Measurements from ENCODE around the gene BTG3.

BTG3 gene

DNA sequence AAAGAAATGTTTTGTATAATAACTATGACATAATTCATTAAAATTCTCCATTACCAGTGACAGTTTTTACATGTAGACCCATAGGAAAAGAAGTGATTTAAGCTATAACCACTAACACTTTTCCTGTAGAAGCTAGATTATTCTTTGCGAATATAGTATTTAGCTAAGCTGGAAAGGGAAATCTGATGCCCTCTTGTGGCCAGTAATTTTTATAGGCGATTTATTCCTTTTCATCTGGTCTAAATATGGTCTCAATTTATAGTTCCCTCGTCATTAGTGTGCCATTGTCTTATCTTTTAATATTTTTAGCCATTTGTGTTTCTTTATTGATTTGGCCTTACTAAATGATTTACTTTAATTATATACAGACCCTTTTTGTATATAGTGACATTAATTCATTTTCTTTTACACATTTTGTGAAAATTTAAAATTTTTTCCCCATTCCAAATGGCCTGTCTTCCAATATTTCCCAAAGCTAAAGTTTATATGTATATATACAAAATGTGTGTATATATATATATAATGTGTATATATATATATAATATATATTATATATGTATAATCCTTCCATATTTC is 26.7 kb downstream of the BTG3 start:
- DNase-seq (ENCODE audit: low spot score): peak; percentile 51

DNA sequence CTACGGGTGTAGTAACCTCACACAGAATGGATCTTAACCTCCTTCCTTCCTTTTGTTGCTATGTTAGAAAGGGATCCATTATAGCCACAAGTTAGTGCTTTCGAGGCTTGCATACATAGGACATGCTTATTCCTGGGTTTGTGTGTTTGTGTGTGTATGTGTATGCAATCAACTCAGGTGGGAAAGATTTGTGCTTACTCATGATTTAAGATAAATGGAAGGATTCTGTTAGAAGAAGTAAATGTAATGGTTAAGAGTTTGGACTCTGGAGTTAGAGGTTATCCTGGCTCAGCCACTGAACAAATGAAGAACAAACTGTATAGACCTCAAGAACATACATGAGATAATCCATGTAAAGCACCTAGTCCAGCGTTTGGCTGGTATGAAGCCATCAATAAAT is 28.8 kb downstream of the BTG3 start:
- DNase-seq (ENCODE audit: low spot score): no peak

- DNase-seq (ENCODE audit: low spot score): no peak
These were observed 32.4 kb downstream of the BTG3 start for GRCh38 chr21:17580319-17580718.

DNA sequence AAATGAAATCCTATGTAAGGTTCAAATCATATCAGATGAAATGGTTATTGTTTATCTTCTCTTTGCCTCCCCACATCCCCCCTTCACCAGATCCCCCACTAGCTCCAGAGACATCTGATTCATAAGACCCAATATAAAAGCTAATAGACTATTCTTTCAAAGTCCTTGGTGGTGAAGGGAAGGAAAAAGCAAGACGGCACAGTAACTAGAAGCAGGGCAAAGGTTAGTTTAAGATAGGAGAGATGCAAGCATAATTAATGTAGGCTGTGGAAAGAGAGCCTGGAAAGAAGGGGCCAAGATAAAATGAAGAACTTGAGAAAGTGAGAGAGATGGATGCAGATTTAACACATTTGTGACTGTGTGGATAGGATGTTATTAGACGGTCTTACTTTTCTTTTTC is 33.8 kb downstream of the BTG3 start:
- no peak for DNase-seq (ENCODE audit: low spot score)

DNA sequence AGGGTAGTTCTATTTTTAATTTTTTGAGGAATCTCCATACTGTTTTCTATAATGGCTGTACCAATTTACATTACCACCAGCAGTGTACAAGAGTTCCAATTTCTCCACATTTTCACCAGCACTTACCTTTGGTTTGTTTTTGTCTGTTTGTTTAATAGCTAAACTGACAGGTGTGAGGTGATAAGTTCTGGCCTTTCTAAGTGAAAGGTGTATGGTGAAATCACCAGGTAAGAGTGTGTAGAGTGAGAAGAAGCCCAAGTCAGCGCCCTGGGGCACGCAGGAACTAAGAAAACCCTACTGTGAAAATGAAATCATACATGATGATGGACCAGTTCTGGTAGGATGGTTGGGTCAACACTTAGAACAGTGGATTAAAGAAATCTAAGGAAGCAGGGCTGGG is 34.5 kb downstream of the BTG3 start:
- DNase-seq (ENCODE audit: low spot score): no peak

DNA sequence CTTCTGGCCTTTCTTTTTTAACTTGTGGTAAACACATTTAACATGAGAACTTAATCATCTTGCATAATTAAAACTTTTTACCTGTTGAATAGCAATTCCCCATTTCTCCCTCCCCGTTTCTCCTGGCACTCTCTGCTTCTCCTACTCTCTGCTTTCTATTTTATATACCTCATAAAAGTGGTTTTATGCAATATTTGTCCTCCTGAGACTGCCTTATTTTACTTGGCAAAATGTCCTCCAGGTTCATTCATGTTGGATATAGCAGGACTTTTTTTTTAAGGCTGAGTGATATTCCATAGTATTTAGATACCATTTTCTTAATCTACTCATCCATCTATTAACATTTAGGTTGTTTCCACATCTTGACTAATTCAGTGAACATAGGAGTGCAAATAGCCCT is 35.0 kb downstream of the BTG3 start:
- no peak for DNase-seq (ENCODE audit: low spot score)

DNA sequence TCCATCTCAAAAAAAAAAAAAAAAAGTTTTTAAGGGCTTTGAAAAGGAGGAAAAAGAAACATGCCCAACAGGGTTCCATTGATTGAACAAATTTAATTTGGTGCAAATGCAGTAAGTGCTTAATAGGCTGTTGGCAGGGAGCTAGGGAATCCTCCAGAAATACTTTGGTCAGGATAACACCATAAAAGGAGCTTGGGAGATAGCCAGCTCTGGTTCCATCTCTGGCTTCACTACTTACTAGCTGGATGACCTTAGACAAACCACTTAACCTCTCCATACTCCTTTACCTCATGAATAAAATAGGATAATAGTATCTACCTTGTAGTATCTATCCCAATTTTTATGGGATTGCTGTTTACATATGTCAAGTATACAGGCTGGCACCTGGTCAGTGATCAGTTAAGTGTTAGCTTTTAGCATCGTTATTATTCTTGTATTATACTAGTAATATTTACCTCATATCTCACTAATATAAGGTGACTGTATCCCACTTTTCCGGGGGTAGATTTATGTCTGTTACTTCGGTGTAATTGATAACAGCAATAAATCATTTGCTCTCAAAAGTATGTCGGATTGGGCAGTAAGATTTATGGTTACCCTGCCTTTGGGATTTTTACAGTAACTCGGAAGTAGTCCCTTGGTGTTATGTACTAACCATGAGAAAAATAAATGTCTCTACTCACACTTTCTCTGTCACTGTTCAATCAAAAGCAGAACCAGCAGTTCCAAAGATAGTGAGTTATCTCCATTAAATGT is 36.4 kb downstream of the BTG3 start:
- no peak for DNase-seq (ENCODE audit: low spot score)

GRCh38 chr21:17575076-17575475 is 37.6 kb downstream of the BTG3 start:
- no peak for DNase-seq (ENCODE audit: low spot score)

DNA sequence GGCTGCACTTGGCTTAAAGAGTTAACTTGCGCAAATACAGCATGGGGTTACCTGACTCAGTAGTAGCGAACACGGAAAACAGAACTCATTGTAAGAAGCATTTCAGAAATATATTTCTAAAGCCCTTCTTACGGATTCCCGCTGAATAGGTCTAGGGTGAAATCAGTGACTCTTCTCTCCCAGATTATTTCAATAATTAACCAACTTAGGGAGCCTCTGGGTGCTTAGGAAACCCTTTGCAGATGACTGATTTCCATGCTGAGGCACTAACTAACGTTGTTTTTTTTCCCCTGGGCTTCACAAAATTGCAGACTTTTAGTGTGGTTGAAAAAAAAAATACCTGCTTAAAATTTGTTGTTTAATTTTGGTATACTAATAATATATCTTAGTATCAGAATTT is 40.3 kb downstream of the BTG3 start:
- no peak for DNase-seq (ENCODE audit: low spot score)

DNA sequence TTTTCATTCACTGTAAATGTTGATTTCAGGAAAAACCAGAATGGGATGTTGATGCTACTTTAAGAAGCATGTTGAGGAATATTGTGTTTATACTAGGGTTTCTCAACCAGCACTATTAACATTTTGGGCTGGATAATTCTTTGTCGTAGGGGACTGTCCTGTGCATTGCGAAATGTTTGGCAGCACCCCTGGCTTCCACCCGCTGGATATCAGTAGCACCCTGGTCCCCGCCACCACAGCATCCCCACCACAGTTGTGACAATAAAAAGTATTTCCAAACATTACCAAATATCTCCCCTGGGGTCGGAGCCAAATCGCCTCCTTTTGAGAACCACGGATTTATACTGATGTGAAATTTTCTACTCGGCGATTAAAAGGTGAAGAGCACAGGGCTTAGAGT is 41.9 kb downstream of the BTG3 start:
- no peak for DNase-seq (ENCODE audit: low spot score)

DNA sequence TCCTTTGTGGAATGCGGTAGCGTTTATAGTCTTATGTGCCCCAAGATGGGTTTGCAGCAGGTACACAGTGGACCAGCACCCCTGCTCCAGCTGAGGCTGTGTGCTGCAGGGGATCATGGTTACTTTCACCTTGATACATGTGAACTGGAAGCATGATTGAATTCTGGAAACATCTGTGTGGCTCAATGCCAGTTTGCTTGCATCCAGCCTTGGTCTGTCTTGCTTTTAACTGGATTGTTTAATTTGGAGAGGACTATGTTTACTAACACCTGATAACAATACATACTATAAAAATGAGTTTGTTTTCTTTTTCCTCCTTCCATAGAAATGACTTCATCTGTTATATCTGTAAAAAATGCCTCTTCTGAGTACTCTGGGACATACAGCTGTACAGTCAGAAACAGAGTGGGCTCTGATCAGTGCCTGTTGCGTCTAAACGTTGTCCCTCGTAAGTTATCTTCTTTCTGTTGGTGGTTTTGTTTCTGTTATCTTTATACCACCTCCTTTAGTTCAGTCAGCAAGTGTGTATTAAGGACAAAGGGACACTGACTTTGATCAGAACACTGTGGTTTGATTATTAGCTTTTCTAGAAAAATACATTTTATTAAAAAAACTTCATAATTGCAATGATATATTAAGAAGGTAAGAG is 52.2 kb downstream of the BTG3 start:
- no peak for DNase-seq (ENCODE audit: low spot score)

DNA sequence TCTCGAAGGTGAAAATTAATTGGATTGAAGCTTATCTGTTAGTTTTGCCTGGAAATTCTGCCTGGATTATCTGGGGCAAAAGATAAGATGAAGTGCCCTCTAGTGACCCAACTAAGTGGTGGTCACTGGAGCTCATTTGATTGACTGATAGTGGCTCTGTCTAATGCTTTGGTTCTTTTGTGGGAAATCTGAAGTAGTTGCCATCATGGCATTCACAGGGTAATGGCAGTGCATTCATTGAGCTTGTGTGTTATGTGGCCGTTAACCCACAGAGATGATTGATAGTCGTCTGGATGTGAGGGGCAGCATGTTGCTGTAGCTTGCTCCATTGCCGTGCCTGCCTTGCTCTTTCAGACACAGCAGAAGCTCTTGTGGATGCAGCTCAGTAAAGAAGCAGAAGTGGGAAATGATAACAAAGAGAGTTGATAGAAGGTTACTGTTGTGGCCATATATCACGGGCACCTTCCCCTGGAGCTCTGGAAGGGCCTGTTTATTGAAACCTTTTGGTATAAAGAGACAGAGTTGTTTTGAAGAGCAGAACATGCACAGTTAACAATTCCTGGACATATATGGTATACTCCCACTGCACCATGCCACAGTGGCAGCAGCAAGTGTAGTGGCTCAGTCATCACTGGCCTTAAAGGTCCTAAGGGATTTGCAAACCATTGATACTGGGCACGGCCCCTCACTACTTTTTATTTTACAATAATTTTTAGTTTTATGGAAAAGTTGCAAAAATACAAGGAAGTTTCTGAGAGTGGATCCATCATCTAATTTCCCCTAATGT is 57.8 kb downstream of the BTG3 start:
- DNase-seq (ENCODE audit: low spot score): peak; percentile 44

GRCh38 chr21:17554120-17554519 is 58.6 kb downstream of the BTG3 start:
- DNase-seq (ENCODE audit: low spot score): no peak

- no peak for DNase-seq (ENCODE audit: low spot score)
These were observed 60.3 kb downstream of the BTG3 start for GRCh38 chr21:17552410-17552809.

DNA sequence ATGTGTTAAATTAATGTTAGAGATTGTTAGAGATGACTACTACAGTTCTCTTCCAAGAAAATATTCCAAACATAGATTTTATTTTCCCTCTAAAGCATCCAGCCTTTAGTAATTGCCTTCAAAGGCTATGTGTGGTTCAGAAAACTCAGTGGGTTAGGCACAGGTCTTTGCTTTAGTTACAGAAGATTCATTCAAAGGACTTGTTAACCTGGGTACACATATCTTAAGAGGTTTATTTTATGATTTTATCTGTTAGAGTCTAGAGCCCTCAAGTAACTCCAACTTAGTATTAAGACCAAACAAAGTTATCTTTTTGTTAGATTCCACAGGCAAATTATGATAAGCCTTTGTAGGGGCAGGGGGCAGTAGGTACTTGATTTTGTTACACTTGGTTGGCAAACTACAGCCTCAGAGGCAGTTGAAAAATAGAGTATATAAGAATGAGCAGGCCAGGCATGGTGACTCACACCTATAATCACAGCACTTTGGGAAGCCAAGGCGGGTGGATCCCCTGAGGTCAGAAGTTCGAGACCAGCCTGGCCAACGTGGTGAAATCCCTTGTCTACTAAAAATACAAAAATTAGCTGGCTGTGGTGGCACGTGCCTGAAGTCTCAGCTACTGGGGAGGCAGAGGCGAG is 61.9 kb downstream of the BTG3 start:
- DNase-seq (ENCODE audit: low spot score): no peak

DNA sequence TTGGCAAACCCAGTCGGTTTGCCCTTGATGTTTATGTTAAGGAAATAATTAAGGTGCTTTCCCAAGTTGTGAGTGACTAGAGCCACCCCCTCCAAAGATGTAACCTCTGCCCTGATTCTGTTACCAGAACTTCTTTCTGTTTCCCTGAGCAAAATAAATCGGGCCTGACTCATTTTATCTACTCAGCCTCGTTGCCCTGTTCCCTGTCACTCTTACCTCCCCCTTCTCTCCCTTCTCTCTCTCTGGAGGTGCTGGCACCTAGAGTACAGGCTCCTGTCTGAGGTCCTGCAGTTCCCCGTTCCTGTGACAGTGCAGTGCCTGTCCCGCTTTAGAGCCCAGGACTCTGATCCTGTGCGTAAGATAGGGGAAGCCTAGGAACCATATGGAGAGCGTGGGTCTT is 64.4 kb downstream of the BTG3 start:
- DNase-seq (ENCODE audit: low spot score): no peak

- DNase-seq (ENCODE audit: low spot score): no peak
These were observed 67.7 kb downstream of the BTG3 start for GRCh38 chr21:17545007-17545406.

All from AG08395 (cell line).